NCI-H510A (cell line): Measurements from ENCODE around the gene SMPD1.

ENCODE experiments used
- DNase-seq: peaks from one replicate; lab custom pipeline; 2025; lab: John Stamatoyannopoulos, UW

SMPD1 gene

DNA sequence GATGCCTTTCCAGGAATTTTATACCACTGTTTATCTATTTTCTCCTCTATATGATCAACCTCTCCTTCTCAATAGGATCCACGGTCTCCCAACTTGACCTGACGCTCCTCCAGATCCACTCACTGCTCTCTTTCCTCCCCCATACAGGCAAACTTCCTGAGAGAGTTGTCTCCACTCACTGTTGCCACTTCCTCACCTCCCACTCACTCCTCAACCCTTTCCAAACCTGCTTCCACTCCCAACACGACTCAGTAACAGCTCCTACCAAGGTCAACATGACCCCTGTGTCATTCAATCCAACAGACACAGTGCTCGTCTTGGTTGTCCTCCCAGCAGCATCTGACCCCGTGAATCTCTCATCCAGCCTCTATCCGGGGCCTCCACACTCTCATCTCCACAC lies 25.5 kb downstream of the SMPD1 start:
- no peak for DNase-seq

DNA sequence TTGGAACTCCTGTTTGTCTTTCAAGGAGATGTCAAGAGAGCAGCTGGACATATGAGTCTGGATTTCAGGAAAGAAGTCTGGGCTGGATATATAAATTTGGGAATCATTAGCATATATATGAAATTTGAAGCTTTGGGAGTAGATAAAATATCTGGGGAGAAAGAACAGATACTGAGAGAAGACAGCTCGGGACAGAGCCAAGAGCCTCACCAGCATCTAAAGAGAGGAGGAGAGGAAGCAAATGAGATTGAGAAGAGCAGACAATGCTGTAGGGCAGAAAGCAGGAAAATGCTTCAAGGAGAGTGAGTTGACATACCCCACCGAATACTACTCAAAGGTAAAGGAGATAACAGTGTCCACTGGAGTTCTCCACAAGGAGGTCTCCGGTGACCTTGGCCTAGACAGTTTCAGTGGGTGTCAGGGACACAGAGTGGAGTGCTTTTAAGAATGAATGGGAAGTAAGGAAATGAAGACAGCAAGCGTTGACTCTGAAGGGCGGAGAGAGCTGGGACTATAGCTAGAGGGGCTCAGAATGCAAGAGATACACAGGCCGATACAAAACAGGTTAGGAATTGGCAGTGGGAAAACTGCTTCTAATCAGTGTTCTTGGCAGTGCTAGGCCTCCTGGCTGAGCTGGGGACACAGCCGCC lies 27.8 kb downstream of the SMPD1 start:
- DNase-seq, result no peak

DNA sequence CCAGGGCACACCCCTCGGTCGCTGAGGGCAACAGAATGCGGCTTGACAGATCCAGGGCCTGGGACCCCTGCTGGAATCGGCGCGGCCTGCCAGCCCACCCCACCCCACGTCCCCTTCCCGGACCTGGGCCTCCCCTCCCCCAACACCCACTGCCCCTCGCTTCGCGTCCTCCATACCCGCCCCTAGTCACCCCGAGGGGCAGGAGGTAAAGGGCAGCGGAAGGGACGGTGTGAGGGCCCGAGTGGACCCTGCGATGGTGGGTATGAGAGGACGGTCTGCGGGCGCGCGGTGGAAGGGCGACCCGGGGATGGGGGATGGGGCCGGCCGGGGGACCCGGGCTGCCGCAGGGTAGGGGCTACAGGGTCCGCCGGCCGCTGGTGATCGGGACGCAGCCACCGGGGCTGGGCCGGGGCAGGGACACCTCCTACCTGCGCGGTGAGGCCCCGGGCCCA lies 28.3 kb downstream of the SMPD1 start:
- DNase-seq, result no peak

- peak; percentile 16 for DNase-seq
These were observed 28.8 kb downstream of the SMPD1 start, which contains the start of gene APBB1 for GRCh38 chr11:6419009-6419631. Gene APBB1 (minus strand): TSS chr11:6419094. CDS start chr11:6411347, 7,747 bp downstream.

- DNase-seq, result no peak
These were observed 30.4 kb downstream of the SMPD1 start for GRCh38 chr11:6420677-6421076.

DNA sequence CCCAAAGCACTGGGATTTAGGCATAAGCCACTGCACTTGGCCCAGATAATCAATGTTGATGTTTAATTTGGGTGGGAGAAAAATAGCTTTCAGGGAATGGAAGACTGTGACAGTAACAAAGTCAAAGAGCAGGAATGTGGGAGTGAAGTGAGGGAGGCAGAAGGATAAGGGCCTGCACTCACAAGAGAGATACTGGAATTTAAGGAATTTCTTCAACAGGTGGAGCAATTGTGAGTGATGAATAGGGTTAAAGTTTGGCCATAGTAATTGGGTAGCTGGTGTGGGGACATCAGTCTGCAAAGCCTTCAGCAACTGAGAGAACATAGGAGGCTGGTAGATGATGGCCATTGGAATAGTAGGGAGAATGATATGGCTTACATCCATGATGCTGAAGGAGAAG lies 37.2 kb downstream of the SMPD1 start:
- DNase-seq, result no peak

- DNase-seq, result no peak
These were observed 41.6 kb downstream of the SMPD1 start for GRCh38 chr11:6431861-6432260.

- DNase-seq, result no peak
These were observed 43.9 kb downstream of the SMPD1 start for GRCh38 chr11:6433998-6434660.

GRCh38 chr11:6437423-6437822 lies 47.1 kb downstream of the SMPD1 start:
- DNase-seq, result no peak

DNA sequence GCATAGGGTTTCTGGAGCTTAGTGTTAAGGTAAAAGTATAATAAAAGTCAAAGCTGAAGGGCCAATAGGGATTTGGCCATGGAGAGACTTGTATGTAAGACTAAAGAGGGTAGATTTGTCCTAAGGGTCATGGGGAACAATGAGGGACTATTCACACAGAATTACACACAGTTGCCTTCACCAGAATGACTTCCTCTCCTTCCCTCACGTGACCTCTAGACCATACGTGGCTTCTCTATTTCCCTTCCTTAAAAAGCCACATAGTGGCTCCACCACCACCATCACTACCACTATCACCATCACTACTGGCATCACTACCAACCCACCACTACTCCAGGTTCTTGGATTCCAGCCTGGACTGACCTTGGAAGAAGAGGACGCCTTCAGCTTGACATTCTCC lies 47.7 kb downstream of the SMPD1 start:
- no peak for DNase-seq

GRCh38 chr11:6438979-6439571 lies 48.8 kb downstream of the SMPD1 start:
- peak; percentile 45 for DNase-seq

GRCh38 chr11:6440906-6441358 lies 50.7 kb downstream of the SMPD1 start, which contains the start of gene HPX:
Gene HPX (minus strand): TSS chr11:6440987. CDS start chr11:6440963, 24 bp downstream.
- no peak for DNase-seq

- no peak for DNase-seq
These were observed 52.2 kb downstream of the SMPD1 start for GRCh38 chr11:6442441-6442840.

GRCh38 chr11:6443269-6444003 lies 53.2 kb downstream of the SMPD1 start:
- DNase-seq, result no peak
